Measurements from ENCODE around the gene LRRC4.
A peak's percentile ranks its signal among the peaks of the same experiment; 100 is the strongest.

Gene LRRC4

GRCh38 chr7:128045766-128046165 is 14.5 kb upstream of the LRRC4 start:
- H3K4me1 Mint-ChIP-seq: peaks cover 20% of the 10 kb centered on the region
- ATAC-seq (no peak), DNase-seq (no peak)
- H3K27ac Mint-ChIP-seq: no peak overlapping the region
- H3K27me3 Mint-ChIP-seq: no peaks in the 10 kb centered on the region
- no peak overlapping the region for H3K4me3 Mint-ChIP-seq
- H3K36me3 Mint-ChIP-seq (ENCODE audit: low read depth): peaks cover 10% of the 10 kb centered on the region
- H3K9me3 Mint-ChIP-seq: no peaks in the 10 kb centered on the region

GRCh38 chr7:128045158-128045557 is 13.9 kb upstream of the LRRC4 start:
- Mint-ChIP-seq H3K4me3 (no peak overlapping the region), H3K9me3 (no peaks in the 10 kb centered on the region), H3K4me1 (peaks cover 18% of the 10 kb centered on the region), H3K36me3 (ENCODE audit: low read depth) (peaks cover 8% of the 10 kb centered on the region), H3K27ac (no peak overlapping the region), H3K27me3 (no peaks in the 10 kb centered on the region)
- no peak for DNase-seq
- no peak for ATAC-seq

DNA sequence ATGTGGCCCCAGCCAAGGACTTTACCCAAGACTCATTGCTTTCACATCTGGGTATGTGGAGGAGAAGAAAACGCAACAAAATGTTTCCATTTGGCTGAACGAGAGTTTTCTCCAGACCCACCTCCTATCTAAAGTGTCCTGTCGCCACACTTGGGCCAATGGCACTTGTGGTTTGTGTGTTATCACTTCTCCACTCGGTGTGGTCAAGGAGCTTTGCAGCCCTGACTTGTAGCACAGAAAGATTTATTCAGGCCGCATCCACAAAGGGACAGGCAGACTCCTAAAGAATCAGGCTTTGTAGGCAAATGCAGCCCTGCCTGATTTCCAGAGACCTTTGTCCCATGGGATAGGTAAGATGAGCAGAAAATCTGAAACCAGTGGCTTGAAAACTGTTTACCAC is 12.8 kb upstream of the LRRC4 start:
- Mint-ChIP-seq H3K9me3 (no peaks in the 10 kb centered on the region), H3K36me3 (ENCODE audit: low read depth) (peaks cover 5% of the 10 kb centered on the region), H3K4me1 (peaks cover 11% of the 10 kb centered on the region), H3K27me3 (no peaks in the 10 kb centered on the region), H3K27ac (no peak overlapping the region), H3K4me3 (no peak overlapping the region)
- ATAC-seq: no peak
- no peak for DNase-seq

- Mint-ChIP-seq H3K9me3 (no peaks in the 10 kb centered on the region), H3K27me3 (no peaks in the 10 kb centered on the region), H3K4me1 (peaks cover 10% of the 10 kb centered on the region), H3K36me3 (ENCODE audit: low read depth) (peaks cover 5% of the 10 kb centered on the region), H3K27ac (no peak overlapping the region), H3K4me3 (no peak overlapping the region)
- ATAC-seq: no peak
- DNase-seq: no peak
These were observed 10.8 kb upstream of the LRRC4 start for GRCh38 chr7:128042012-128042411.

- ATAC-seq (no peak), DNase-seq (no peak)
- no peak overlapping the region for H3K4me3 Mint-ChIP-seq
These were observed 10.0 kb upstream of the LRRC4 start for GRCh38 chr7:128041203-128041602.

GRCh38 chr7:128040205-128040604 is 9.0 kb upstream of the LRRC4 start:
- Mint-ChIP-seq H3K4me3 (no peak overlapping the region), H3K27ac (no peak overlapping the region), H3K4me1 (peaks cover 12% of the 10 kb centered on the region), H3K9me3 (no peaks in the 10 kb centered on the region), H3K27me3 (no peaks in the 10 kb centered on the region), H3K36me3 (ENCODE audit: low read depth) (peaks cover 3% of the 10 kb centered on the region)
- DNase-seq (no peak), ATAC-seq (no peak)

More at GRCh38 chr7:128041203-128041602, 10.0 kb upstream of the LRRC4 start:
- H3K9me3 Mint-ChIP-seq: no peaks in the 10 kb centered on the region
- peaks cover 3% of the 10 kb centered on the region for H3K36me3 Mint-ChIP-seq (ENCODE audit: low read depth)
- no peaks in the 10 kb centered on the region for H3K27me3 Mint-ChIP-seq
- no peak overlapping the region for H3K27ac Mint-ChIP-seq
- H3K4me1 Mint-ChIP-seq: peaks cover 10% of the 10 kb centered on the region

GRCh38 chr7:128039544-128039953 is 8.3 kb upstream of the LRRC4 start:
- no peak overlapping the region for H3K4me3 Mint-ChIP-seq
- DNase-seq (no peak), ATAC-seq (no peak)
- H3K36me3 Mint-ChIP-seq (ENCODE audit: low read depth): peaks cover 3% of the 10 kb centered on the region
- peaks cover 8% of the 10 kb centered on the region for H3K4me1 Mint-ChIP-seq
- no peaks in the 10 kb centered on the region for H3K27me3 Mint-ChIP-seq
- H3K27ac Mint-ChIP-seq: no peak overlapping the region
- no peaks in the 10 kb centered on the region for H3K9me3 Mint-ChIP-seq

- H3K9me3 Mint-ChIP-seq: no peaks in the 10 kb centered on the region
- no peak for DNase-seq
- ATAC-seq: no peak
- peaks cover 5% of the 10 kb centered on the region for H3K4me1 Mint-ChIP-seq
- H3K27me3 Mint-ChIP-seq: no peaks in the 10 kb centered on the region
- H3K36me3 Mint-ChIP-seq (ENCODE audit: low read depth): peaks cover 3% of the 10 kb centered on the region
- H3K27ac Mint-ChIP-seq: no peak overlapping the region
- H3K4me3 Mint-ChIP-seq: no peak overlapping the region
These were observed 6.8 kb upstream of the LRRC4 start for GRCh38 chr7:128037880-128038619.

DNA sequence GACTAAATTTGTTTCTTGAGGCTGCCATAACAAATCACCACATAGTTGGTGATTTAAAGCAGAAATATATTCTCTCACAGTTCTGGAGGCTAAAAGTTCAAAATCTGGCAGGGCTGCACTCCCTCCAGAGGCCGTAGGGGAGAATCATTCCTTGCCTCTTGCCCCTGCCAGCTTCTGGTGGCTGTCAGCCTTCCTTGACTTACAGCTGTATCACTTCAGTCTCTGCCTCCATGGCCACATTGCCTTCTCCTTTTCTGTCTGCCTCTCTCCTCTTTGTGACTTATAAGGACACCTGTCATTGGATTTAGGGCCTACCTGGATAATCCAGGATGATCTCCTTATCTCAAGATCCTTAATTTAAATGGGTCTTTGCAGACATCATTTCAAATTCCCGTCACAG is 5.8 kb upstream of the LRRC4 start:
- Mint-ChIP-seq H3K4me3 (no peak overlapping the region), H3K4me1 (peaks cover 6% of the 10 kb centered on the region), H3K27ac (no peak overlapping the region), H3K36me3 (ENCODE audit: low read depth) (no peaks in the 10 kb centered on the region), H3K27me3 (no peaks in the 10 kb centered on the region), H3K9me3 (no peaks in the 10 kb centered on the region)
- DNase-seq (no peak), ATAC-seq (no peak)

DNA sequence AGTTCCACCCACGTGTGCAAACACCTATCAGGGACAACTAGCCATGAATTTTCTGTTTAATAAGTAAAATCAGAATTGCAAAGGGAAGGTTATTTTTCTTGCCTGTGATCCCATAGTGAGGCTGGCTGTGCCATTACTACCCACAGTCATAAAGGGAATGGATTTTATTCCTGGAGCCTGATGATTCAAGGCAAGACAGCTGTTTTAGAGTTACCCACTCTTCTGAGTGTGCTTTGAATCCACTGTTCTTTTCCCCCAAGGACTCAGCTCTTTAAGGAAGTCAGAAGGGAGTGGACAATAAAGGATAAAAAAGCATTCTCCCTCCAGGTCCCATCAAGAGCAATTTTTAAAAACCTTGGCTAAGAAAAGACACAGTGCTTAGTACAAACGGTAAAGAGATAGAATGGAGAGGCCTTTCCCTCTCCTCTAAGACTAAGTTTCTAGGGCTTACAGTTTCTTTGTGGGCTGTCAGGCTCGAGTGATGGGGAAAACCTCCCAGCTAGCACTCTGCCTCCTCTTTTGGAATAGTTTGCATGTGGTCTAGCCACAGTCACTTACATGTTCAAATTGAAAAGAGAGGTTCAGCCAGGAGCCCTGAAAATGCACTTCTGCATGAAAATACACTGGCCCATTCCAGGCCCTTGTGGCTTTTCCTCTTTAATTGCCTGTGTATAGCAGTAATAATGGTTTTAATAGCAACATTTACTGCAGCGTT is 5.1 kb upstream of the LRRC4 start:
- no peak overlapping the region for H3K4me3 Mint-ChIP-seq
- H3K4me1 Mint-ChIP-seq: peaks cover 8% of the 10 kb centered on the region
- H3K27ac Mint-ChIP-seq: no peak overlapping the region
- H3K27me3 Mint-ChIP-seq: peaks cover 1% of the 10 kb centered on the region
- no peak for ATAC-seq
- H3K9me3 Mint-ChIP-seq: no peaks in the 10 kb centered on the region
- H3K36me3 Mint-ChIP-seq (ENCODE audit: low read depth): no peaks in the 10 kb centered on the region
- no peak for DNase-seq

DNA sequence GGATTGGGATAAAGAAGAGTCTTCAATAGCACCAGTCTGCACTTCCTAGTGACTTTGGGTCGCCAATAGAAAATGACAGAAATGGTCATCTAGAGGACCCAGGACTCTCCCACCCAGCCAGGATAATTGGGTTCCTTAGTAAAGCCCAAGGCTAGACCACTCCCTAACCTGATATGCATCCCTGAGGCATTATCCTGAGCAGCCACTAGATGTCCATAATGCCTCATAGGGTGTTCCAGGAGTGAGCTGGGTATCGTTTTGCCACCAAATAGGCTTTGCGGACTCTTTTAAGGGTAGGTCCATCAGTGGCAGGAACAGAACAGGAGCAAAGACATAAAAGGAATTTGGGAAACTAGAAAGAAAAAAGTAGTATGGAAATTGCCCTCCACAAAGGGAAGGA is 4.5 kb upstream of the LRRC4 start:
- Mint-ChIP-seq H3K9me3 (no peaks in the 10 kb centered on the region), H3K4me1 (peaks cover 8% of the 10 kb centered on the region), H3K27ac (no peak overlapping the region), H3K27me3 (peaks cover 1% of the 10 kb centered on the region), H3K36me3 (ENCODE audit: low read depth) (no peaks in the 10 kb centered on the region), H3K4me3 (no peak overlapping the region)
- DNase-seq (no peak), ATAC-seq (no peak)

DNA sequence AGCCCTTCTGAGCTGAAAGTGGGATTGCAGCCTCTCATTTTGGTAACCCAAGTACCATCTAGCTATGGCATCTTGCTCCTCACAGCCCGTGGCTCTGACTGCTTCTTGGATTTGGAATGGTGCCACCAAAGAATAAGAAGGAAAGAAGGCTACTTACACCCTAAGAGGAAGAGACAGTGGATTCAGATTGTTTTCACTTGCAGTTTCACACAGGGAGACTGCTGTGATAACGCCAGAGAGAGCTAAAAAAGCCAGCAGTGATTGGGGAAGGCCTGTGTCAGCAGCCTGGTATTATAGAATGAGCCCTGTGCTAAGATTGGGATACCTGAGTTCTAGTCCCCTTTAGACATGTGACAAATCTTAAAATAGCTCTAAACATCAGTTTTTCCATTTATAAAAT is 3.6 kb upstream of the LRRC4 start:
- no peak for ATAC-seq
- Mint-ChIP-seq H3K9me3 (no peaks in the 10 kb centered on the region), H3K27ac (no peak overlapping the region), H3K4me3 (no peak overlapping the region), H3K27me3 (peaks cover 1% of the 10 kb centered on the region), H3K4me1 (peaks cover 15% of the 10 kb centered on the region), H3K36me3 (ENCODE audit: low read depth) (no peaks in the 10 kb centered on the region)
- no peak for DNase-seq

GRCh38 chr7:128033246-128033645 is 2.0 kb upstream of the LRRC4 start:
- no peak for DNase-seq
- Mint-ChIP-seq H3K4me3 (no peak overlapping the region), H3K27me3 (peaks cover 1% of the 10 kb centered on the region), H3K9me3 (no peaks in the 10 kb centered on the region), H3K4me1 (peaks cover 22% of the 10 kb centered on the region), H3K36me3 (ENCODE audit: low read depth) (peaks cover 13% of the 10 kb centered on the region), H3K27ac (no peak overlapping the region)
- no peak for ATAC-seq

GRCh38 chr7:128032605-128033235 is 1.5 kb upstream of the LRRC4 start:
- ATAC-seq (peak; percentile 7), DNase-seq (peak; percentile 41)
- peaks cover 1% of the 10 kb centered on the region for H3K27me3 Mint-ChIP-seq
- H3K4me1 Mint-ChIP-seq: peaks cover 22% of the 10 kb centered on the region
- H3K4me3 Mint-ChIP-seq: no peak overlapping the region
- H3K27ac Mint-ChIP-seq: no peak overlapping the region
- H3K9me3 Mint-ChIP-seq: no peaks in the 10 kb centered on the region
- H3K36me3 Mint-ChIP-seq (ENCODE audit: low read depth): peaks cover 13% of the 10 kb centered on the region
